Measurements from ENCODE around the gene THAP8. TPM values are rescaled to one million over a fixed set of nuclear protein-coding genes. Genes with fewer than 3 reads are reported as not detected.
"Not testable (repeated sequence)": the region's sequence is repeated elsewhere in the genome, so short reads cannot be mapped to it uniquely, and the experiment has no call there.

THAP8 gene
- total RNA-seq, 1 experiment from 2014 or later, result 4.6 TPM

- Histone ChIP-seq H3K4me1 (ENCODE audit: insufficient read depth, low read length, poor library complexity, severe bottlenecking) (no peaks in the 10 kb centered on the region), H3K27me3 (replicated peaks; ENCODE audit: insufficient read depth, low read depth, low read length, poor library complexity) (no peaks in the 10 kb centered on the region), H3K4me3 (ENCODE audit: low read depth, low read length, poor library complexity, severe bottlenecking) (no peak overlapping the region), H3K27ac (ENCODE audit: low read depth, low read length, poor library complexity, severe bottlenecking) (no peak overlapping the region), H3K36me3 (ENCODE audit: insufficient read depth, low read length, poor library complexity, severe bottlenecking) (no peaks in the 10 kb centered on the region), H3K9me3 (ENCODE audit: low read depth, low read length, poor library complexity, severe bottlenecking) (no peaks in the 10 kb centered on the region)
- intact Hi-C loops (cut with micrococcal nuclease; ENCODE audit: unreplicated experiment), result no loop called here
- ChIA-PET CTCF (no interaction called here), POLR2A (ENCODE audit: low non-redundant PET) (no interaction called here)
- BruUV-seq (replicated peaks), result no TSS peak
- no peak for DNase-seq (ENCODE audit: low spot score)
- TF ChIP-seq CTCF (conservative IDR thresholded peaks at IDR 0.05; ENCODE audit: low read depth, low read length) (no peak), EZH2 (IDR thresholded peaks at IDR 0.05; ENCODE audit: borderline replicate concordance, low read depth, low read length, poor library complexity, severe bottlenecking) (no peak)
These were observed 10.1 kb downstream of the THAP8 start for GRCh38 chr19:36043952-36044351.

- BruUV-seq (replicated peaks), result no TSS peak
- no peaks in the 10 kb centered on the region for H3K9me3 ChIP-seq (ENCODE audit: low read depth, low read length, poor library complexity, severe bottlenecking)
- intact Hi-C loops (cut with micrococcal nuclease; ENCODE audit: unreplicated experiment), result no loop called here
- H3K4me1 ChIP-seq (ENCODE audit: insufficient read depth, low read length, poor library complexity, severe bottlenecking), result no peaks in the 10 kb centered on the region
- no peak overlapping the region for H3K4me3 ChIP-seq (ENCODE audit: low read depth, low read length, poor library complexity, severe bottlenecking)
- no peak for TF ChIP-seq EZH2 (IDR thresholded peaks at IDR 0.05; ENCODE audit: borderline replicate concordance, low read depth, low read length, poor library complexity, severe bottlenecking)
- TF ChIP-seq CTCF (conservative IDR thresholded peaks at IDR 0.05; ENCODE audit: low read depth, low read length), result no peak
- CTCF ChIA-PET, result no interaction called here
- peak; percentile 45 for DNase-seq (ENCODE audit: low spot score)
- H3K36me3 ChIP-seq (ENCODE audit: insufficient read depth, low read length, poor library complexity, severe bottlenecking), result no peaks in the 10 kb centered on the region
- H3K27ac ChIP-seq (ENCODE audit: low read depth, low read length, poor library complexity, severe bottlenecking), result peak overlapping the region; percentile 48
- POLR2A ChIA-PET (ENCODE audit: low non-redundant PET), result interaction anchor here (0.8 kb wide), 1 partner anchor 12 kb away, joined by 3 read pairs; no protein-coding TSS in a partner anchor
- H3K27me3 ChIP-seq (replicated peaks; ENCODE audit: insufficient read depth, low read depth, low read length, poor library complexity), result no peaks in the 10 kb centered on the region
These were observed 12.3 kb downstream of the THAP8 start for GRCh38 chr19:36041831-36042230.

- H3K36me3 ChIP-seq (ENCODE audit: insufficient read depth, low read length, poor library complexity, severe bottlenecking); POLR2A ChIA-PET (ENCODE audit: low non-redundant PET); CTCF ChIA-PET; H3K4me3 ChIP-seq (ENCODE audit: low read depth, low read length, poor library complexity, severe bottlenecking); BruUV-seq (replicated peaks); H3K9me3 ChIP-seq (ENCODE audit: low read depth, low read length, poor library complexity, severe bottlenecking); DNase-seq (ENCODE audit: low spot score); H3K4me1 ChIP-seq (ENCODE audit: insufficient read depth, low read length, poor library complexity, severe bottlenecking); intact Hi-C loops (cut with micrococcal nuclease; ENCODE audit: unreplicated experiment); H3K27me3 ChIP-seq (replicated peaks; ENCODE audit: insufficient read depth, low read depth, low read length, poor library complexity): not testable (repeated sequence)
- peak overlapping the region; percentile 48 for H3K27ac ChIP-seq (ENCODE audit: low read depth, low read length, poor library complexity, severe bottlenecking)
These were observed 13.0 kb downstream of the THAP8 start for GRCh38 chr19:36041092-36041491.

GRCh38 chr19:36040495-36040894 lies 13.6 kb downstream of the THAP8 start:
- H3K27ac ChIP-seq (ENCODE audit: low read depth, low read length, poor library complexity, severe bottlenecking), result no peak overlapping the region
- no peaks in the 10 kb centered on the region for H3K4me1 ChIP-seq (ENCODE audit: insufficient read depth, low read length, poor library complexity, severe bottlenecking)
- H3K9me3 ChIP-seq (ENCODE audit: low read depth, low read length, poor library complexity, severe bottlenecking), result no peaks in the 10 kb centered on the region
- intact Hi-C loops (cut with micrococcal nuclease; ENCODE audit: unreplicated experiment), result no loop called here
- TF ChIP-seq CTCF (conservative IDR thresholded peaks at IDR 0.05; ENCODE audit: low read depth, low read length) (no peak), EZH2 (IDR thresholded peaks at IDR 0.05; ENCODE audit: borderline replicate concordance, low read depth, low read length, poor library complexity, severe bottlenecking) (no peak)
- DNase-seq (ENCODE audit: low spot score), result no peak
- H3K36me3 ChIP-seq (ENCODE audit: insufficient read depth, low read length, poor library complexity, severe bottlenecking), result no peaks in the 10 kb centered on the region
- H3K27me3 ChIP-seq (replicated peaks; ENCODE audit: insufficient read depth, low read depth, low read length, poor library complexity), result no peaks in the 10 kb centered on the region
- H3K4me3 ChIP-seq (ENCODE audit: low read depth, low read length, poor library complexity, severe bottlenecking), result no peak overlapping the region
- CTCF ChIA-PET, result no interaction called here
- BruUV-seq (replicated peaks), result no TSS peak
- POLR2A ChIA-PET (ENCODE audit: low non-redundant PET), result no interaction called here

All from A673 (cell line).